Stimulated activated CD8-positive, alpha-beta memory T cell treated with anti-CD3 and anti-CD28 coated beads, Interleukin-4, amount 100 ng/mL, for 1 hour (primary cell): ENCODE data around the gene MSX1.
"Not testable (repeated sequence)": the region's sequence is repeated elsewhere in the genome, so short reads cannot be mapped to it uniquely, and the experiment has no call there.

Source experiments
- DNase-seq, 2 donors: peaks; one replicate each; pipeline ENCODE4 v3.0.0-alpha.2; 2020; ENCODE audit warnings: low read depth in 2 of 2, low spot score in 1 of 2

The MSX1 gene

DNA sequence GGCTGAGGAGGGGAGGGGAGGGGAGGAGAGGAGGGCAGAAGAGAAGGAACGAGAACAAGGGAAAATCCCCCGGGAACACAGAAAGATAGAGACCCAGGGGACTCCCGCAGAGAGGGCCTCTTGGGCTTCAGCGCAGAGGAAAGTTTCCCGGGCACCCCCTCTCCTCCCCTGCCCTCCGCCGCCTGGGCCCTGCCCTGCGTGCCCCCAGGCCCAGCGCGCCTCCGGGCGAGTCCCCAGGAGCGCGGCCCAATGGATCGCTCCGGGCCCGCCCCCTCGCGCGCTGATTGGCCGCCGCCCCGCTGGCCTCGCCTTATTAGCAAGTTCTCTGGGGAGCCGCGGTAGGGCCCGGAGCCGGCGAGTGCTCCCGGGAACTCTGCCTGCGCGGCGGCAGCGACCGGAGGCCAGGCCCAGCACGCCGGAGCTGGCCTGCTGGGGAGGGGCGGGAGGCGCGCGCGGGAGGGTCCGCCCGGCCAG is at the start of gene MSX1:
Gene MSX1, plus strand, starts transcription at position 341 of the 474 bp plus-strand sequence. CDS start 235 bp downstream, outside the sequence.
- no peak for DNase-seq

GRCh38 chr4:4810092-4810774 is 49.2 kb upstream of the MSX1 start:
- DNase-seq, result no peak

DNA sequence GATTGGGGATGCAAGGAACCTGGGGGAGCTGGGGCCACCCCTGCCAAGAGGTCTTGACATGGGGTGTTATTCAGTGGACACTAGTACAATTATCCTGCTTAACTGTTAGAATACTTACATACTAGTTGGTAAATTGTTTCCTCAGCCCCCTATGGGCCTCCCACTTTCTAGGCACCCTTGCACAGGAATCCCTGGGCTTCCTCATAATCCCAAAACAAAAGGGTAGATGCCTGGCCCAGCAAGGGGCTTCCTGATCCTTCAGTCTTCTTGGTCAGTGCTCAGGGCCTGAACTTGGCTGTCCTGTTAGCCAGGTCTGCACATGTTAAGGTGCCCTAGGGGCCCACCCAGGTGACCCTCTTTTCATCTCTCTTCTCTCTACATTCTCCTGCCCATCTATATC is 48.7 kb upstream of the MSX1 start:
- no peak for DNase-seq

GRCh38 chr4:4812145-4812794 is 47.2 kb upstream of the MSX1 start:
- DNase-seq, result no peak

GRCh38 chr4:4818415-4819212 is 40.9 kb upstream of the MSX1 start:
- no peak for DNase-seq

DNA sequence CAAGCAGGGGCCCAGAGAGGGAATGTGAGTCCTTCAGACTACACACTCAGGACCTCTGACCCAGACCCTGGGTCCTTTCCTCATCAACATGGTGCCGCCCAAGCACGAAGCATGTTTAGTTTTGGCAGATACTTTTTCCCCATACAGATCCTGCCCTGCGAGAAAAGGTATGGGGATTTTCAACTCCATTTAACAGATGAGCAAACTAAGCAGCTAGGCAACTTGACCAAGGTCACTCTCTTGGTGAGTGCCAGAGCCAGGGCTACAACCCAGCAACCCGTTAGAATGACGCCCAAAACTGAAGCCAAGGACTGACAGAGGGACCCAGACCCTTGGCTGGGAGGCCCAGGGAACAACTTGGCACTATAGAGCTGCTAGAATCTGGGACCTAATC is 40.3 kb upstream of the MSX1 start:
- no peak for DNase-seq

- DNase-seq, result no peak
These were observed 39.2 kb upstream of the MSX1 start for GRCh38 chr4:4820261-4820660.

DNA sequence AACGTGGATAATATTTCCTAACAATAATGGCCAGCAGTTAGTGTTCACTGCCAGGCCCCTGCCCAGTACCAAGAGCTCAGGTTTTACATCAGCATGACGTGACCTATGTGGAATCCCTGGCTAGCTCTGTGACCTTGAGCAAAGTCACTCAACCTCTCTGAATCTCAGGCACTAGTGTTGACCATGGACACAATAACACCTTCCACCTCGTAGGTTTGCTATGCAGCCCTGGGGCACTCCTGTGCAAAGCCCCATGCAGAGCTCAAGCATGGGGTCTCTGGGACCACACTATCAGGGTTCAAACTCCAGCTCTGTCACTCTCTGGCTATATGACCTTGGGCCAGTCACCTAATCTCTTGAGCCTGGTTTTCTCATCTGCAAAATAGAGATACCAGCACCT is 38.7 kb upstream of the MSX1 start:
- no peak for DNase-seq

- no peak for DNase-seq
These were observed 37.9 kb upstream of the MSX1 start for GRCh38 chr4:4821577-4821976.

- DNase-seq, result not testable (repeated sequence)
These were observed 37.2 kb upstream of the MSX1 start for GRCh38 chr4:4822286-4822685.

GRCh38 chr4:4823621-4824162 is 35.8 kb upstream of the MSX1 start:
- no peak for DNase-seq

DNA sequence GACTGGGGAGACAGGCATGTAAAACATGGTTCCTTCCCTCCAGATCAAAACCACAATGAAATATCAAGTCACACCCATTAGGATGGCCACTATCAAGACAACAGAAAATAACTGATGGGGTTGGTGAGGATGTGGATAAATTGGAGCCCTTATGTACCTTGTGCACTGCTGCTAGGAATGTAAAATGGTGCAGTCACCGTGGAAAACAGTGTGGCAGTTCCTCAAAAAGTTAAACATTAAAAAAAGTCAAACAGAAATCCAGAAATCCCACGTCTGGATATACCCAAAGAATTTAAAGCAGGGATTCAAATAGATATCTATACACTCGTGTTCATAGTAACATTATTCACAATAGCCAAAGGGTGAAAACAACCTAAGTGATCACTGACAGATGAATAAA is 35.2 kb upstream of the MSX1 start:
- DNase-seq, result no peak

DNA sequence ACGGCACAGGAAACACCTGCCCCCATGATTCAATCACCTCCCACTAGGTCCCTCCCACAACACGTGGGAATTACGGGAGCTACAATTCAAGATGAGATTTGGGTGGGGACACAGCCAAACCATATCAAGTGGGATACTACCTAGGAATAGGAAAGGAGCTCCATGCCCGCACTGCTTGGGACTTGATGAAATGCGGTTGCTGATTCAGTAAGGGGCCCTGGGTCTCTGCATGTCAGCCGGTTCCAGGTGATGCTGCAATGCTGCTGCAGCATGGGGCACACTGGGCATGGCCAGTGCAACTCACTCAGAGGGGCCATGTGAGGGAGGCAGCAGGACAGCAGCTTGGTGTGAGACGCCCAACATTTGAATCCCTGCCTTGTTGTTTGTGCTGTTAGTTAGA is 34.0 kb upstream of the MSX1 start:
- no peak for DNase-seq

- DNase-seq, result no peak
These were observed 29.6 kb upstream of the MSX1 start for GRCh38 chr4:4829837-4830236.

DNA sequence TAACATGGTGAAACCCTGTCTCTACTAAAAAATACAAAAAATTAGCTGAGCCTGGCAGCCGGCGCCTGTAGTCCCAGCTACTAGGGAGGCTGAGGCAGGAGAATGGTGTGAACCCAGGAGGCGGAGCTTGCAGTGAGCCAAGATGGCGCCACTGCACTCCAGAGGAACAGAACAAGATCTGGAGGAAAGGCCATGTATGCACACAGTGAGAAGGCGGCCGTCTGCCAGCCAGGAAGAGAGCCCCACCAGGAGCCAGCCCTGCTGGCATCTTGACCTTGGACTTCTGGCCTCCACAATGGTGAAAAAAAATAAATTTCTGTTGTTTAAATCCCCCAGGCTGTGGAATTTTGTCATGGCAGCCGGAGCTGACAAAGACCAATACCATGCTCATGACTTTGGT is 28.2 kb upstream of the MSX1 start:
- DNase-seq, result no peak

GRCh38 chr4:4831825-4832224 is 27.6 kb upstream of the MSX1 start:
- no peak for DNase-seq

DNA sequence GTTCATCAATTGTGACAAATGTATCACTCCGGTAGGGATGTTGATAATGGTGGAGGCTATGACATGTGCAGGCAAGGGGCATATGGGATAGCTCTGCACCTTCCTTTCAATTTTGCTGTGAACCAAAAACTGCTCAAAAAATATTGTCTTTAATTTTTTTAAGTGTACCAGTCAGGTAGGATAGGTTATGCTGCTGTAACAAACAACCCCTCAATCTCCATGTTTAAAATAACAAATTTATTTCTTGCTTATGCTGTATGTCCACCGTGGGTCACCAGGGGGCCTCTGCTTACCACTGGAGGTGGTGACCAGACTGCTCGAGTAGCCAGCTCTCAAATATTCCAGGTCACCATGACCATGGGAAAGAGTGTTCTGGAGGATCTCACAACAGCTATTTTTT is 23.4 kb upstream of the MSX1 start:
- DNase-seq, result no peak

DNA sequence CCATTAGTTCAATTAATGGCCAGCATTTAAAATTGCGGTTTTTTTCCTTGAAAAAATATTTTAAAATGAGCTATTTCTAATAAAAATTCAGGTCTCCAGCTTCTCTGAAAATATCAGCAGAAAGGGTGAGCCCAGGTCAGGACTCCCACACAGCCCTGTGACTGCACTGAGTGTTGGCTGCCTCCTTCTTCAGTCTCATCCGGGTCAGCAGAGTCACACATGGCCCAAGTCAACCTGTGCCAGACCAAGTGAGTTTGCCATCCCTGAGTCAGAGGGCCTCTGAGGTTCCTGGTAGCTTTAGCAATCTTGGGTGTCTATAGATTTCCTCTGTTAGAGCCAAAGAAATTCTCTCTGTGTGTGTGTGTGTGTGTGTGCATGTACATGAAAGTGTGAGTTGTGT is 22.1 kb upstream of the MSX1 start:
- no peak for DNase-seq

DNA sequence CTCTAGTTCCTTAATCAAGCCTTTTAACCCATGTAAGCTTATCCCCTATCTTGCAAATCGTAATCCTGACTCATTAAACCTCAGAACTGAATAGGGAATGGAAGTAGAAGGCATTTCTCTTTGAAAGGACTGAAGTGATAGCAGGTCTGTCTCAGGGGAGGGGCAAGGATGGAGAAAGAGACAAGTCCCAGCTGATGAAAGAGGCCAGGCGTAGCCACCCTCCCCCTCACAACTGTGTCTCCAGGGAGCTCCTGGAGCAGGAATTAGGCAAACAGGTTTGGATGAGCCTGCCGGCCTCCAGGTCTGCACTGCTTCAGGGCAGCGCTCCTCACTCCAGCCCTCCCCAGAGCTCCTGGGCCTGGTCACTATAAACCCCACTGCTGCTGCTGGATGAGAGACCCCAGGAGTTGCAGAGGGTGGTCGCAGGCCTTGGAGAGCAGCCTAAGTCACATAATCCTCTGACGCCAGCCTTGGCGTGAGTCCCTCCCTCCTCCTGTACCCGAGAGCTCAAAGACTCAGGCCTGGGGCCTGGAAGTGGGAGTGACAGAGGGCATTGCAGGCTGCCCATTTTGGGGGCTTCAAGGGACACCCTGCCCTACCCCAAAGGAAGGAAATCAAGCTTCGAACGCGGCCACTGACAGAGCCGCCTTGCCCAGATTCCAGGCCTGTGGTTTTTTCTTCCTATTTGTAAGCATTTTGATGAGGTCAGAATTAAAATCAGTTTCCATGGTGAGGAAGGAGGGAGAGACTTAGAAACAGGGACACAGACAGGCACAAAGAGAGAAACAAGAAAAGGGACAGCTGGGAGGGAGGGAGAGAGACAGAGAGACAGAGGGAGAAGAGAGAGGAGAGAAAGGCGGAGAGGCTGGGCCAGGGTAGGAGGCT is 21.2 kb upstream of the MSX1 start:
- DNase-seq, result no peak

DNA sequence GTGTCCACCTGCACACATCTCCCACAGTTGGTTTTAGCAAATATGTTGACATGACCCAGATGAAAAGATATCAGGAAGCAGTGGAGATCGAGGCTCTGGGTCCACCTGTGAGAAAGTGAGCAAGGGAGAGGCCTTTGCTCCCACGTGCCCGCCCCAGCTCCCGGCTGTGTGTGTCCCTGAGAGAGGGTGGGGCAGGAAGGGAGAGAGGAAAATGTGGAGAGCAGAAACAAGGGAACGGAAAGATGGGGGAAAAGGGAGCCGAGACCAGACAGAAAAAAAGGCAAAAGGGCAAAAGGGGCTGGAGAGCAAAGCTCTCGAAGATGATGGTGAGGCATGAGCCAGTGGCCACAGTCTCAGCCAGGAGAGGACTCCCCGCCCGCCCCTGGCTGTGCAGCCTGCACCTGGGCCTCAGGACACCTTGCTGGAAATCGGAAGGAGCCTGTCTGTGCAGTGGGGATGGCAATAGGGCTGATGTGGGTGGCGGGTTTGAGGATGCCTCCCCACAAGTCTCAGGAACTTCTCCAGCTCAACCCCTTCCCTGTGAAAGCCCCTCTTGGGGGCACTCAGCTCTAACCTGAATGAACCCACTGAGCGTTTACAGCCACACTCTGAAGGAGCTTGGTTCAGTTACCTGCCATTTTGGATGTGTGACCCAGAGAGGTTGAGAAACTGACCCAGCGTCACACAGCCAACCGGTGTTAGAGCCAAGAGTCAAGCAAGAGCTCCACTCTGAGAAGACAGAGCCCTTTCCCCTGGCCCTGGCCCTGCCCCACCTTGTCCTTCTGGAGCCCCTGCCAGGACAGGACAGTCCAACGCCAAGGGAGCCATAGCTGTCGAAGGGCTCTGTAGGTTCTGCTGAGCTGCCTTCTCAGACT is 20.3 kb upstream of the MSX1 start:
- DNase-seq, result no peak
